Kidney tubule cell (primary cell): ENCODE measurements around the gene LRRC47.

Source experiments
- DNase-seq: peaks from one replicate; pipeline ENCODE4 v3.0.0-alpha.2; 2018; ENCODE audit warnings: low spot score

Gene LRRC47

GRCh38 chr1:3785456-3786157 is 10.7 kb downstream of the LRRC47 start:
- DNase-seq: peak; percentile 27

DNA sequence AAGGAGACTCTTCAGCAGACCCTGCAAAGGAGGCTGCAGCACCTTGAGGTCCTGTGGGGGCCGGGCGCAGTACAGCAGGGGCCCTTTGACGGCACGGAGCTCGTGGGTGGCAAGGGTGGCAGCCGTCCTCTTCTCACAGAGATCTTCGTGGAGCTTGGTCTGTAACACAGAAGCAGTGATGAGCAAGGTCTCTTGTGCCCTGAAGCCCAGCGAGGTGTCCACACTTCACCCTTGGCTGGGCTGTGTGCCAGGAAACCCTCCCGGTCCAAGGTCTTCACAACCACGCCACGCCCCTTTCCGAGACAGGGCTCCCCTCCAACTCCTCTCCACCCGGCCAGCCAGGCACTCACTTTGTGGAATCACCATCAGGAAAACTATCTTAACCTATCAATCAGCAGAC is 11.3 kb downstream of the LRRC47 start:
- no peak for DNase-seq

DNA sequence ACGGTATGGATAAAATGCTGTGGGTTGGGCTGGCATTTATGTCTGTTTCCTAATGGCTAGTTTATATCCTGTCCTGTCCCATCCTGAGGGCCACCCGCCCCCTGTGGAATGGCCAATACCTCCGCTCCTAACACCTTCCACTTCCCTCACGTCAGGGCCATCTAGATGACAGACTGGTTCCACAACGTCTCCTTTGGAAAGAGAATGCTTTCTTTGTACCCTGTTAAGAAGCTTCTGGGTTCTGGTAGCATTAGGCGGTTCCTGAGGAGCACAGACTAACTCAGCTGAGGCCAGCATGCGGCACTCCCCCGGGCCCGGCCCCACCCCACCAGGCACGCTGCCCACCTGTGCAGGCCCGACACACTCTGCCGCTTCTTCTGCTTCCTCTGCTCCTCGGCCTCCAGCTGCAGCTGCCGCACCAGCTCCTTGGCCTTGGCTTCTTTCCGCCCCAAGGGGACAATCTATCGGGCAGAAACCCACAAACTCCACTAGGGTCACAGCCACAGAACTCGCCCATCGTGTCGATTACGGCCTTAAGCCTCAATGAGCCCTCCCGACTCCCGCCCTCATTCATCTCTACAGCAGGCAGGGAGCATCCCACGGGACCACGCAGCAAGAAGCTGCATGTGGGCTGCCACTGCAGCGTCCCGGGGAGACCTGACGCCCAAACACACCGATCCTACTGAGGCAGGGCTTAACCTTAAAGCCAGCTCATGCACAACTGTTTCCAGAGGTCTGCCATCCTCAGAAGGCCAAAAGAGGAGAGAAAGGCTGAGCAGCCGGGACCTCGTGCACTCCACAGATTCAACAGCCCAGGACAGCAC is 12.4 kb downstream of the LRRC47 start:
- DNase-seq: no peak

- DNase-seq: no peak
Measured at GRCh38 chr1:3780901-3781300, 15.4 kb downstream of the LRRC47 start.

DNA sequence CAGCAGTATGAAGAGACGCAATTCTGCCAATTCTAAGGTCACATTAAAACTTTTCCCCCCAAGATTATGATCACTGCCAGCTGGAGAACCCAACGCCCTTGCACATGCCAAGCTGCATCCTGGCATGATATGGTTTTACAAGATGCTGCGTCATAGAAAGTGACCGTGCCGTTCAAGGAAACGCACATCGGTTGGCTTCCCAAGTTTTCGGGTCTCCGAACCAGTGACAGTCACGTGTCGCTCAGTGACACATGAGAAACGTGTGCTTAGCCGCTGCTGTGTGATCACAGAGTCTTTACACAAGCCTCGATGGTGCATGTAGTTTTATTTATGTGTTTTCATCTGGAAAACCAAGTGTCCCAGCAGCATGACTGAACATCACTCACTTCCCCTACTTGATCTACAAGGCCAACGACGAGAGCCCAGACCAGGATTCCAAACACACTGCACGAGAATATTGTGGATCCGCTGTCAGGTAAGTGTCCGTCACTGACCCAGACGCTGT is 16.3 kb downstream of the LRRC47 start:
- no peak for DNase-seq

DNA sequence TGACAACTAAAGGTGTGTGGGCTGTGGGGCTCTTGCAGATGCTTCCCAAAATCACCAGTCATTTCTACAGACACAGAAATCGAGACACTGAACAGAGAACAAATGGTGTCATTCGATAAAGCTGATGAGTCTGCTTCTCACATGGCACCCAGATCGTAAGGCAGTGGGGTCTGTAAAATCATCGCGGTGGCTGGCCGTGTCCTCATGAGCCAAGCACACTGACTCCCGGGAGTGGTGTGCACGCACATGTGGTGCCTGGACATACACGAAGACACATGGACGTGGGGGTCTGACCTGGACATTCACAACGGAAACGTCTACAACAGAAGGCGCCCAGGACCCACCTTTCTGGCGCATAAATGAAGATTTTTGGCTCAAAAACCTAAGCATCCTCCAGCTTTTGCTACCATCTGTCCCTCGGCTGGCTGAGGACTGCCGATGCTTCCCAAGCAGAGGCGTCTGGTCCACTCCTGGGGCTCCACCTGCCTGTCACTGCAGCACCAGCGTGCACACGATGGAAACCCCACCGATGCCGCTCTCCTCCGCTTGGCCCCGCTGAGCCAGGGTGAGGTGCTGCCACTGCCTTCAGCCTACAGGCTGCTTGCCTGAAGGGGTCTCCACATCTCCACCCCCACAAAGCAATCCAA is 16.9 kb downstream of the LRRC47 start:
- no peak for DNase-seq

DNA sequence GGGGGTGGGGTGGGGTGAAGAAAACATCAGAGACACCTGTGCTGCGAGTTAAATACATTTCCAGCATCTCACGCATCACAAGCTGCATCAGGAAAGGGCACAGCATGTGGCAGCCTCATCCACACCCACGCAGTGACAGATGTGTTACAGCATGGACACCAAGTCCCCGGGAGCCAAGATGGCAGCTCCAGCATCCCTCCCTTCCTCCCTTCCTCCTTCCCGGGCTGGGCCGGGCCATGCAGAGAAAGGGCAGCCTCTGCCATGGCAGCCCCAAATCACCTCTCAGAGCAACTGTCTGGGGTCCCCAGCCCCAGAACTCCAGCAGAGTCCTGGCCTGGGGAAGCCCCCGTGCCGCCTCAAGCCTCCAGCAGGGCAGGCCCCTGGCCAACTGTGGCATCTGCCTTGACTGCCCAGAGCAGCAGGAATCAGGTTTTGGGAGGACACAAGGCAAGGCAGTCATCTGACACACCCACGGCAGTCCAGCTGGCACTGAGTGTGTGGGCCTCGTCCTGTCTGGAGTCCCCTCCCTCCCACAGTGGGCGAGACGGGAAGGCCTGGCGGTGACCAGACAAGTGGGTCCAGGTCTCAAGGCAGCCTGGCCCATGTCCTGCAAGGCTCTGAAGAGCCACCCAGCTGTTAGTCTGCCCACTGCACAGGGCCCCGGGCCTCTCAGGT is 17.6 kb downstream of the LRRC47 start:
- no peak for DNase-seq

DNA sequence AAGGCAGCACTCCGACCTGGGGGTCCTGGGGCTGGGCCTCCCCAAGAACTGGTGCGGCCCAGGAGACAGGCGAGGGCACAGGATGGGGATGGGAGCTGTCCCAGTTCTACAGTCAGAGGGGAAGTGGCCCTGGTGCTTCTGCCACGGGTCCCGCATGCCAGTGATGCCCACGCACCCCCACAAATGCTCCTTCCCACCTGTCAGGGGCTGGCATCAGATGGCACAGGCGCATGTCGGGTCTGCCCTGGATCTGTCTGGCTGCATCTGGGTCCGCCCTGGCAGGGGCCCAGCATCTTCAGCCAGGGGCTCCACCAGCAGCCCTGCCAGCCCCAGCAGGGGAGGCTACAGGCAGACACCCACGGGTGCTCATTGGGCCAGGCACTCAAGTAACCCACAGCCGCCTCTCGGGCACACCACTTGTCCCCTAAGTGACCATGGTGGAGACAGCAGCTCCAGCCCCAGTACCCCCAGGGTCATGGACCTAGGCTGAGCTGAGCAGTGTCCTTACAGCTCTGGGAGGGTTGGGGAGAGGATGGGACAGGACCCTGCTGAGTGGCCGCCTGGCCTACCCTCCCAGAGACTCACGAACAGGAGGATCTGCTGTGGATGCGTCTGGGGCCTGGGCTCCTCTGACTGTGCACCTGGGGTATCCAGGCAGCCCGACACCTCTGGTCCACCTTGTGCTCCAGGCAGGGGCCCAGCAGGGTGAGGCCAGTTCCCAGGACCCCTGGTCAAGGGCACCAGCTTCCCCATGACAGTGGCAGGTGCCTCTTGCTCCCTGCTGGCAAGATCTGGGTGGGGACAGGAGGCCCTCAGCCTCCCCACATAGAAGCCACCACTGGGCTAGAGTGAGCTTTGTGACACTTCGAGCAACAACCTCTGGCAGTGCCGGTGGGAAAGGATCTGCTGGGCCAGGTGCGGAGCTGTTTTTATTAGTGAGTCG is 18.4 kb downstream of the LRRC47 start:
- DNase-seq: no peak

GRCh38 chr1:3777078-3777547 is 19.2 kb downstream of the LRRC47 start:
- no peak for DNase-seq

DNA sequence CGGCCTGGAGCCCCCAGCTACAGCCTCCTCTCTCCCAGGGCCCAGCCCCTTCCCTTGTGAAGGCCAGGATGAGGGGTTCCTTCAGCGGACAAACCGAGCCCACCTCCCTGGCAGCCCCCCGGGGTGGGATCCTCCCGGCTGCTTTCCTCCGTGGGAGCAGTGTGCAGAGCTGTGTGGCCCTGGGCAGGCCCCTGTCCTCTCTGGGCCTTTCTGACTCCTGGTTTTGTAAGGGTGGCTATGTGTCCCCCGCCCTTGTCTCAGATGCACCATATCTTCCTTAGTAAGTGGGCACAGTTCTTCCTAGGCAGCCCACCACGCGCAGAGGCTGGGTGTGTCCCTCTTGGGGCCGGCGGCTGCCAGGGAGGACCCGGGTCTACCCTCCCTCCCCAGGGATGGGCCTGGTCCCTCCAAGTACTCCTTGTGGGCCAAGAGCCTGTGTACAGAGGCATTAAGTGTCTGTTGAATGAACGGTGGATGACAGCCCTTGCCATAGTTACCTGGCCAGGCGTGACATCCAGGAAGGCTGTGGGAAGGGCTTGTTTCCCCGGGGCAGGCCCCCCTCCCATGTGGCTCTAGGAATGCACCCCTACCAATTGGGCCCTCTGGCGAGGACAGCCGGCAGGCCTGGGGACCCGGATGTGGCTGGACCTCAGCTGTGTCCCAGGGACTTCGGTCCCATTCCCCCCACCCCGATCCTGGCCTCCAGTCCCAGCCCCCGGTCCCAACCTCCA is 19.9 kb downstream of the LRRC47 start:
- peak; percentile 32 for DNase-seq

DNA sequence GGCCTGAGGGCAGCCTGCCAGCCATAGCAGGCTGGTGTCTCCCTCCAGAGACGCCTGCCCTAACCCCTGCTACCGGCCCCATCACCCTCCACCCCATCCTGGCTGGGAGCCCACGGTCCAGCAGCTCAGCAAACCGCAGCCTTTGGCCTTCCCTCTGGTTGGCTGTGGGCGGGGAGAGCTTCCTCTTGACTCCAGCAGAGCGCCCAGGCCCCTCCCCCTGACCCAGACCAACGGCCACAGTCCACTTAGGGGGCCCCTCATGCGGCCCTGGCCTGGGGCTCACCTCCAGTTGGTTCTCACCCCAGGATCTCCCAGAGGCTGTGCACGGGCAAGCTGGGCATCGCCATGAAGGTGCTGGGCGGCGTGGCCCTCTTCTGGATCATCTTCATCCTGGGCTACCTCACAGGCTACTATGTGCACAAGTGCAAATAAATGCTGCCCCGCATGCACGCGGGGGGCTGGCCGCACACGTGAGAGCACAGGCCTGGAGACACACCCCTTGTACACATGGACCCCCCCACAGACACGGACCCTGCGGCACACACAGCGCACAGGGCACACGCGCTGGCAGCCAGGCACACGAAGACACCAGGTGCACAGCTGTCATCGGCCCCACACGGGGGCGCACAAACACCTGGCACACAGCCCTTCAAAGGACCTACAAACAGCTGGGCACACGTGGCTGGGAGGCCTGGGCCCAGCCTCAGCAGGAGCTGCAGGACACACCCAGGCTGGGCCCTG is 20.6 kb downstream of the LRRC47 start:
- DNase-seq: peak; percentile 75

GRCh38 chr1:3774946-3775489 is 21.3 kb downstream of the LRRC47 start:
- DNase-seq: no peak

GRCh38 chr1:3774276-3774945 is 21.9 kb downstream of the LRRC47 start:
- DNase-seq: no peak

DNA sequence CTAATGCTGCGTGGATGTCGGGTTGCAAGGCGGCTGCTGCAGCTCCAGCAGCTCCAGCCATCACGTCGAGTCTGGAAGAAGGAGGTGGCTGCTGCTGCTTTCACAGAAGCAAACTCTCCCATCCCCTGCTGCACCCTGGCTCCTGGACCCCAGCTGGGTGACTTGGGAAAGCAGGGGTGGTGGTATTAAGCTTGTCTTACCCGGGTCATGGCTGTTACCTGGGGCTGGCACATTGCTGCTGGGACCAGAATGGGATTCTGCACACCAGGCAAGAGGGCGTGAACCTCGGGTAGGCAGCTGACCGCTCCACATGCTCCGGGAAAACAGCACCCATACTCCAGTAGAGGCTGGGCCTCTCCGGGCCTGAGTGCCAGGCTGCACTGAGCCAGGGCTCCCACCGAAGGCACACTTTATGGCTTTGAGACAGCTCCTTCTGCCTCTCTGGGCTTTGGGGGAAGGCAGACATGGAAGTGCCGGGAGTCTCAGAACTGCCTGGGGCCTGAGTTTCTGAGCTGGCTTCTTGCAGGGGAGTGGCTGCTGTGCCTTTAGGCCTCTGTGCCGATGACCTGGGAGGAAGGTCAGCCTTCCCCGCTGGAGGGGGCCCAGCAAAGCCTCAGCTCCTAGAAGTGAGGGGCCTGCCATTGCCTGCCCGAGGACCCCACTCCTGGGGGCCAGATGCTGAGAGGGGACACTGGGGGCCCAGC is 22.6 kb downstream of the LRRC47 start:
- no peak for DNase-seq

DNA sequence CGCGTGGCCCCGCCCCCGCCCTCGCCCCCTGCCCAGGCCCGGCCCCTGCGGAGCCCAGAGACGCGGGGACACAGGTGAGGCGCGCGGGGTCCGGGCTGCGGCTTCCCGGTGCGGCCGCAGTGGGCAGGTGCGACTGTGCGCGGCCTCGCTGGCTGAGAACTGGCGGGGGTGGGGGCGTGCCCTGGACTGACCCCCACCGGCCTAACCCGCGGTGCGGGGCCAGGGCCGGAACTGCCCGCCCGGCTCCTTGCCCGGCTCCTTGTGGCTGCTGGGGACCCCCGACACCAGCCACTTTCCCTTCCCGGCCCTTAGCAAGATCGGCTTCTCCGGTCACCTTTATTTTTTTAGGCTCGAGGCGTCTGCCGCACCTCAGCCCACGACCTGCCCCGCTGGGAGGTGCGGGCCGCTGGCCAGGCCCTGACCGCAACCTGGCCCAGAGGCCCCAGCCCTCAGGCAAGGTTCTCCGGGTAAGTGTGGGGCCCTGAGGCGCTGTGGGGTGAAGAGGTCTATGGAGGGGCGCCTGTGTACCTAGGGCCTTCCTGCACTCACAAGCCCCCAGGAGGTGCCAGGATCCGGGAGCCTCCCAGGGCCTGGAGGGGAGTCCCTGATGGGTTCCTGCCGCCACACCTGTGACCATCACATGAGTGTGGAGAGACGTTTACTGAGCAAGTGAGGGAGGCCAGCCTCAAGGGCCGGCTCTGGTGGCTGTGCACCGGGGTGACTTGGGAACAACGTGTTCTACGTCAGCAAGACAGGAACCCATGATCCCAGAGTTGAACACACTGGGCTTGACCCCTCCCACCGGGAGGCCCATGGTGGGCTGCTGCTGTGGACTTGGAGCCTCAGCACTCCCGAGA is 23.4 kb downstream of the LRRC47 start, which contains the start of gene SMIM1:
SMIM1 (plus strand) TSS at position 35 of the 857 bp plus-strand sequence. CDS start 2,625 bp downstream, outside the sequence.
- DNase-seq: no peak

DNA sequence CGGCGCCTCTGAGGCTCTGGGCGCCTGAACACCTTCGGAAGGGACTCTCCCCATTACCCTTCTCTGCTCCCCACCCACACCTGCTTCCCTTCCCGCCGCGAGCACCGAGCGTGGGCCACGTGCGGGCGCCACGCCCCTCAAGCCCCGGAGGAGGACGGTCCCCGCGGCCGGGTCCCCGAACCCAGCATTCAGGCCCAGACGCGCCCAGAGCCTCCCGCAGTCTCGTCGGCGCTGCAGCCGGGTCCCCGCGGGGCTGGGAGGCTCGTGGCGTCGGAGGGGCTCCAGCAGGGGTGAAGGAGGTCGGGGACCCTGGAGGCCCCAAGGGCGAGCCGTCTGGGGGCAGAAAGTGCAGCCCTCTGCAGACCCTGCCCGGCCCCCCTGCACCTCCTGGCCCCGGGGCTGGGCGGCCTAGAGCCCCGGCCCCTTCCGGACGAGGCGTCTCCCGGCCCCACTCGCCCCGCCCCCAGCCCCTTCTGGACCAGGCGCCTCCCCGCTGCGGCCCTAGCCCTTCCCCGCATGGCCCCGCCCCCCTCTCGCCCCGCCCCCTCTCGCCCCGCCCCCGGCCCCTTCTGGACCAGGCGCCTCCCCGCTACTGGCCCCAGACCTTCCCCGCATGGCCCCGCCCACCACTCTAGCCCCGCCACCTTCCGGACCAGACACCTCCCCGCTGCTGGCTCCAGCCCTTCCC is 24.1 kb downstream of the LRRC47 start:
- DNase-seq: peak; percentile 78
